ENCODE data around the gene CAMTA1.

Gene CAMTA1

DNA sequence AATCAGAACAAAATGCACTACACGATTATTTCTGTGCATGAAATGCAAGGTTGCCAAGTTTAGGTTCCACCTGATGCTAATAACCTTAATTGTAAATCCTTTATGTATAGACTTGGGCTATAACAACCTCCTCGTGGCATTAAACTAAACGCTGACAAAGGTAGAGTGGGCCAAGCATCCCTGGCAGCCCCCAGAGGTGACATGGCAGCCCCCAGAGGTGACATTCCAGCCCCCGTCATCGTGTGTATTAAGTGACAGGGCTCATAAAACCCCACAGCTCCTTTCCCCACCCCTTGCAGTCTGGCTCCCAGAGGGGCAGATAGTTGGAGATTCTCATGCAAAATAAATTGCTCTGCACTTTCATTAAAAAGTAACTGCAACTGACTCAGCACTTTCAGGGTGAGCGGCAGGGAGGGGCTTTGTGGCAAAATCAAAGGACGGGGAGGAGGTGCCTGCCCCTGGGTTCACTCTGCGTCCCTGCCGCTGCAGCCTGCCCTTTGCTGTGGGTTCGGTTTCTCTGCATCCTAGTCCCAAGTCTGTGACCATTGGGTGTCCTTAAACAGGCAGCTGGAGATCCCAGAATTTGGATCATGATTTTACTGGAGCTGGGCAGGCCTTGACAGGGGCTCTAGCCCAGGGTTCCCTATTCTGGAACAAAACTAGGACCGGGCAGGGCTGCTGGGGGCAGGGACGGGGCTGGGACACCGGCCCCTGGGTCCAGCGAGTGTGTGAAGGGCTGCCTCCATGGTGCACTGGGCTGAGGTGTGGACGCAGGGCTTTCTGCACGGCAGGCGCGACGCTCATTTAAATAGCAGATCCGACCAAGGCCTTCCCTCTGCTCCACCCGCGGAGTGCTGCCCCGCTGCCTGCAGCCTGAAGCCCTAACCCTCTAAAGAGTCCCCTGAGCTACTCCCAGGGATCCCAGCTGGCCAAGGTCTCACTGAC, 751.0 kb downstream of the CAMTA1 start:
- DNase-seq, result no peak

DNA sequence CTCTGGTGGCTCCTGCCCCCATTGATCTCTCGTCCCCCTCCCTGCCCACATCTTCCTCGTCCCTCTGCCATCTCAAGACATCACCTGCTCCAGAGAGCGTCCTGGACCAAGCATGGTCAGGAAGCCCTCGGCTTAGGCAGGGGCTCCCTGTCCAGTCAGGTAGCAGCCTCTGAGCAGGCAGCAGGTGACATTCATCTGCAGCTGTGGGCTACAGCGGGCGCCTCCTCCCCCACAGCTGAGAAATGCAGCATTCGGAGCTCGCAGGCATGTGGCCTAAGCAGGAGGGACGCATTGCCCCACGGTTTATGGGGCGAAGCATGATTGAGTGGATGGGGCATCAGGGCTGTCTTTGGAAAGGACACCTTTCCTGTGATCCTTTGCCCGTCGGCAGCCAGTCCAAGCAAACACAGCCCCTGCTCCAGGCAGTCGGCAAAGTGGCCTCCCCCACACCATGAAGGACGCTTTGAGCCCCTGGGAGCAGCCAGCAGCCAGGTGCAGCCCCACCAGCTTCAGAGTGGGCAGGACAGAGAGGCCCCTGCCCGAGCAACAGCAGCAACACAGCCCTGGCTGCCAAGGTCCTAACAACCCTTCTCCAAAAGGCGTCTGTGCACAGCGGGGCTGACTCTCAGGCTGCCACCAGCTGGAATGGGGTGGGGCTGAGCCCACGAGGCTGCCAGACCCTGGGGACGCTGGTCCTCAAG, 751.8 kb downstream of the CAMTA1 start:
- no peak for DNase-seq

DNA sequence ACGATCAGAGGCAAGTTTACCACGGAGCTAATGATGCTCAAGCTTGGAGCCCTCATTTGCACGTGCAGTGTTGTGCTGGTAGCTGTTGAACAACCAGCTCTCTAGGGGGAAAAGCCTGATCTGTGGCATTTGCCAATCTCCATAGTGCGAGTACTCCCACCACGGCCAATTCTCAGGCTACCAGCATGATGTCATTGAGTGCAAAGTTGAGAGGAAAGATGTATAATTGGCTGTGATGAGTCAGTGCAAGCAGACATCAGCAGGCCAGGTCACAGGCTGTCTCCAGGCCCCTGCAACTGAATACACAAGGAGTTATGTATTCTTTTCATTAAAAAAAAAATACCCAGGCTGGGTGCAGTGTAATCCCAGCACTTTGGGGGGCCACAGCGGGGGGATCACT, 752.8 kb downstream of the CAMTA1 start:
- no peak for DNase-seq

DNA sequence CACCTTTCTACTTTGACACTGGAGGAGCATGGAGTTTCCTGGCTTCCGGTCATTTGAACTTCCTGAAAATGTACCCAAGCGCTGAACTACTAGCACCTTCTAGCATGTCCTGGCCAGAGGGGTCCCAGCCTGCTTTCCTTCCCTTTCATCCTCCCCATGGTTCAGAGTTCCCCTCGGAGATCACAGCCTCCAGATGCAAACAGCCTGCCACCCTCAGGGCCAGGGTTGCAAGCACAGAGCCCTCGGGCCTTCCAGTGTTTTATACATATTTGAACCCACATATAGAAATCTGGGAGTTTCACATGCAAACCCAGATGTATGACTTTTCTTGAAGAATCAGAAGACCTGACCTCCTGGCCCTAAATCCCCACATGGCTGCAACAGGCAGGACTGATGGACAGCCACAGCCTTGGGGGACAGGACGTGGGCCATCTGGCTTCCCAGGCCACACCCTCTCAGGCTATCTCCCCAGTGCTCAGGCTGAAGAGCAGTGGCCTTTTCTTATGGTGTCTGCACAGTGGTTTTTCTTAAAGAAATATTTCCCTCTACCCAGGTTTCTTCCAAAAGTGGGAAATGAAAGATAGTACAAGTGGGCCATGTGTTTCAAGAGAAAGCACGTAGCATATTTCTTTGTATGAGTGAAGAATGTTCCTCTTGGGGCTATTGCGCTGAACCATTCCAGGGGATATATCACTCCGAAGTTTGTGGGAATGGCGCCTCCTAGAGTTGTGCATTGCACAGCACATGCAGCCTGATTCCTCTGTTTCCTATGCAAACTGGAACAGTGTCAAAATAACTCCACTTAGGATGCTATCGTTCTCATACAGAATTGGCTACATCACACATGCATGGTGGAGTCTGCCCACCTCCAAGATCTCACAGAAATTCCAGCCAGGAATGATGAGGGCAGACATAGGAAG, 753.9 kb downstream of the CAMTA1 start:
- DNase-seq, result no peak

DNA sequence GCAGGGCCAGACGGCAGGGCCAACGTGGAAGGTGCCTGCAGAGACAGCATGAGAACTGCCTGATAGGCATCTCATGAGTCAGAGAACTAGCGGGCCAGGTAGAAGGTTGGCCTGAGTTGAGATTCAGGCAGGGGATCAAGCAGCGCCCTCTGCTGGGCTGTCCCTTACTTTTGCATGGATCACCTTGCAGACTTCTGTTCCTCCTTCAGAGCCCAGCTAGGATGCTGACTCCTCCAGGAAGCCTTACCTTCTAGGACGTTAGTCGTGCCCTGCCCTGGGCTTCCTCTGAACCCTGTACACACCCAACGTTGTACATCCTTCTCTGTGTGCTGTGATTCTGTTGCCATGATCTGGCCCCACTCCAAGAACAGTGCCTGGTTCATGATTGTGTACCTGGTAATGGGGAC, 754.5 kb downstream of the CAMTA1 start:
- no peak for DNase-seq

DNA sequence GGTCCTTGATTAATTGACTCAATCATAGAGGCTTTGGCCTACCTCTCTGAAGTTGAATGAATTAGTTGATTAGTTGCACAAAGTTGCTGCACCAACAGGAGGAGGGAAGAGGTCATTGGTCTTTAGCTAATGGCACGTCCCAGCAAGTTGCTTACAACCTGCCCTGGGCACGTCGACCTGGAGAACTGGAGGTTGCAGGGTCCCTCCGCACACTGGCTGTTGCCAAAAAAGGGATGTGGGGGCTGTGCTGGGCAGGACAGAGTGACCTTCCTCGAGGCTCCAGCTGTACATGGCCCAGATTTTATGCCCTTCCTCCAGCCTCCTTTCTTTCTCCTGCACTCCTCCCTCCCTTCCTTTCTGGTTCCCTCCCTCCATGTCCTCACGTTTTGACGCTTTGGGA, 755.6 kb downstream of the CAMTA1 start:
- no peak for DNase-seq

DNA sequence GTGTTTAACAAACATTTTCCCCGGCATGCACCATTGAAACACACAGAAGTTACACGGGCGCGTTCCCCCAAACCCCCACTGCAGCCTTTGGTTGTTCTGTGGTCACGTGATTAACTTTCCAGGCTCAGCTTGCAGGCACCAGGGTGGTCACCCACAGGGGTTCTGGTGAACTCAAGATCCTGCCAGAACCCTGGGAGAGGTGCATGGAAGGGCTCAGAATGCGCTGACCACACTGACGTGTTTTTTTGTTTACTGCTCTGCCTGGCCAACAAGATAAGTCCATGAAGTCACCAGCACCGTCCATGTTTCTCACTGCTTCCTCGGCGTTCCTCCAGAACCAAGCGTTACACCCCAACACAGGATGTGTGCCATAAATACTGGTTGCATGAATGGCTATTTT, 756.4 kb downstream of the CAMTA1 start:
- no peak for DNase-seq

DNA sequence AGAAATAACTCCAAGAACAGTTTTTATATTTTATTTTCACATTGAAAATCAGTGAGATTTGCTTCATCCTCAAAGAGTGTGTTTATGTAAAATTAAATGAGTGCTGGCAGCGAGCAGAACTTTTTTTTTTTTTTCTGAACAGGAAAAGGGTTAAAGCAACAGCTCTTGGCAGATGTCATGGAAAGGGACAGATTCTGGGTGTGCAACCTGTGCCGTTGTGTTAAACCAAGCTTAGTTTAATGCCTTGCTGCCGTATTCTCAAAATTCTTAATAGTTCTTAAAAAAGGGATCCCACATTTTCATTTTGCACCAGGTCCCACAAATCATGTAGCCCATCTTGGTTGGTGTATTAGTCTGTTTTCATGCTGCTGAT, 758.5 kb downstream of the CAMTA1 start:
- DNase-seq, result no peak

DNA sequence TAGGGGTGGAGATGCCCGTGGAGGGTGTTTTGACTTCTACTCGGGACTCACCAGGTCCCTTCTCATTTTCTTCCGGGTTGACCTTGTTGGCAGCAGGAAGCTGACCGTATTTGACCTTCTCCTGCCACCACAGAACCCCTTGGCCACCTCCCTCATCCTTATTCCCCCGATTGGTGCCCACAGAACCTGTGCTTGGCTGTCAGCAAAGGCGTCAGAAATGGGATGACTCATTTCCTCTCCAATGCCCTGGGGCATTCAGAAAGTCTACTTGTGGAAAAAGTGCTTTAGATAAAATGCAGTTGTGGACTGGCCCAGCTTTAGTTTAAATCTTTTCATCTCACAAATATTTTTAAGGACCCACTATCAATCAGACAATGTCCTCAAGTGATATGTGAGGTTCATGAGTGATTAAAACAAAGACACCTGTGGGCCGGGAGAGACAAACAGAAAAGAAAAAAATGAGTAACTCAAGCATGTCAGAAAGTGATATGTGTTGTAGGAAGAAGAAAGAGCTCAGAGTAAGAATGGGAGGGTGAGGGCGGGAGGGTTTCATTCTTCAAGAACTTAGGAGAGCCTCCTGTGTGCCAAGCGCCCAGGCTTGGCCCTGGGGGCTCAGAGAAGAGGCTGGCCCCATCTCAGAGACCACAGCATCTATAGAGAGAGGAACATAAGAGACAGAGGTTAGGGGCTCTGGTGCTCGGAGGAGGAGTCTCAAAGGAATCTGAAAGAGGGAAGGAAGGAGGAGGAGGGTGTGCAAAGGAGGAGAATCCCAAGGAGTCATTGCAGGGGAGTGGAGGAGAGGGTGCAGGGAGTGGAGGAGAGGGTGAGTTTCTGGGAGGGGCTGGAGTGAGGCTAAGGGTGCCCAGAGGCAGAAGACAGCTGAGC, 764.3 kb downstream of the CAMTA1 start:
- no peak for DNase-seq

DNA sequence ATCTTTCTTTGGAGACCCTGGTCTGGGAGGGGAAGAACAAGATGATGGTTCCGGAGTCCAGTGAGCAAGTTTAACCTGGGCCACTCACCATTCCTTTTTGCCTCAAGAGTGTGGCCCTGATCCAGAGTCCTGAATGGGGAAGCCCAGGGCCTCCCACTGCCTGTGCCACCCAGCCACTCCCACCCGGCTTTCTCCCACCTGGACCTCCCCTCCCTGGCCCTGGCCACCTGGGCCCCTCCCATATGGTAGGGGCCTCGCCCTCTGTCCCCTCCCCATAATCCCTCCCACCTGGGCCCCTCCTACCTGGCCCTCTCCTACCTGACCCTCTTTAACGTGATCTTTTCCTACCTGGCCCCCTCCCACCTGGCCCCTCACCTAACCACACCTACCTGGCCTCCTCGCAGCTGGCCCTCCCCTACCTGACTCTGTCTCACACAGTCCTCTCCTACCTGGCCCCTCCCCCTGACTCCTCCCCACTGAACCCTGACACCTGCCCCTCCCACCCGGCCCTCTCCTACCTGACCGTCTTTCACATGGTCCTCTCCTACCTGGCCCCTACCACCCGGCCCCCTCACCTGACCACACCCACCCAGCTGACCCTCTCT, 765.1 kb downstream of the CAMTA1 start:
- DNase-seq, result no peak

DNA sequence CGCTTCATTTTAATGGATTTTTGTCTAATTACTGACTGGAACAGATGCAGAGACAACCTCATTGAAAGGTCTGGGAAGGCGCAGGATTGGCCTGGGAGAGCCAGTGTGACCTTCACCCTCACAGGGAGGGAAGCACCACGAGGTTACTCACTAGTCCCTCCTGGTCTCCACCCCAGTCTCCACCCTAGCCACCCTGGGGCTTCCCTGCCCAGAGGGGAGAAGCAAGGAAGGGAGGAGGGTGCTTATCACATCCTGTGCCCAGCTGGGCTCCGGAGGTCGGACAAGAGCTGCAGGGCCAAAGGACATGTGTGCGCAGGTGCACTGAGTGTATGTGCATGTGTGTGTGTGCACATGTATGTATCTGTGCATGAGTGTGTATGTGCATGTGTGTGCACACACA, 765.7 kb downstream of the CAMTA1 start:
- no peak for DNase-seq

DNA sequence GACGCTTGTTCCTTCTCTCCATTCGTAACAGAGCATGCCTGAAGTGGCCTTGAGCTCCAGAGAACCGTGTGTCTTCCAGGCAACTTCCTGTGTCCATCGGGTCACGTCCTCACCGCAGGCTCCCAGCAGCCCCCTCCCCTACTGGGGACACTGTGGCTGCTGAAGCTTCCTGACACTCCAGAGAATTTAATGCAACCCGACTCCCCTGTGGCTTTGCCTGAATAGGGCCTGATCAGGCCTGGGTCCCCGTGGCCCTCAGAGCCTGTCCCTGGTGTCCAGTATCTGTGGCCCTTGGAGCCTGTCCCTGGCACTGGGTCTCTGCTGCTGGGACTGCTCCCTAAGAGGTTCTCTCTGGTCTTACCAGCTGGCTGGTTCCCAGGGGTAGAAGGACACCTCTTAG, 766.2 kb downstream of the CAMTA1 start:
- DNase-seq, result no peak

DNA sequence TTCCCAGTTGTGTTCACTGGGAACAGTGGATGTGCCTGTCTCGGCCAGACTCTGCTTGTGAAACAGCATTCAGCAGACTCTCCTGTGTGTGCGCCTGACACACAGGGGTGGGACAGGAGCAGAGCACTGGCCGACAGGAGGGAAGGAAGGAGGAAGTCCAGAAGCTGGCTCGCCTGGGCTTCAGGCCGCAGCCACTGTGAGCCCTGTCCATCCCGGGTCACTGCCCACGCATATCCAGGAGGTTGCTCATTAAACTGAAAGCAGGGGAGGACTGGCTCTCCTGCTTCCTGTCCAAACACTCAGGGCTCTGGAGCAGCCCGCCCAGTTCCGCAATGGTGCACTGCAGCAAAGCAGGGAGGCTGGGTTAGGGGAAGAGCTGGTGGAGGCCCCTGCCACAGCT, 767.1 kb downstream of the CAMTA1 start:
- DNase-seq, result no peak

DNA sequence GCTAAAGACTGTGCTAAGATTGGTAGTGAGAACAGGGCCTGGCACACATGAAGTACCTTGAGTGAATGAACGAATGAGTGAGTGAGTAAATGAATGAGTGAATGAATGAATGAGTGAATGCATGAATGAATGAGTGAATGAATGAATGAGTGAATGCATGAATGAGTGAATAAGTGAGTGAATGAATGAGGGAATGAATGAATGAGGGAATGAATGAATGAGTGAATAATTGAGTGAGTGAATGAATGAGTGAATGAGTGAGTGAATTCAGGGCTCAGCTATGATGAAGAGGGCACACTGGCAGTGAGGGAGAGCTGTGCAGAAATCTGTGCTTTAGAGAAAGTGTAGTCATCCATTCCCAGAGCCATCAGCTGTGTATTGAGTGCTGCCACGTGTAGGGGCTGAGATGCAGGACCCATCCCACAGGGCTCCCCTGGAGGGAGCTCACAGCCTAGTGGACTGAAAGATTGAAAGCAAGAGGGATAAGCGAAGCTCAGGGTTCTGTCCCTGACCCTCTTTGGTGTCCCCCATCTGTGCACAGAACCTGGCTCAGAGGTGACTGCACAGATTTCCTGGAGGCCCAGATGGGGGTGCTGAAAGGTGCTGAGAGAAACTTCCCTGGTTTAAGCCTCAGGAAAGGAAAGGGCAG, 767.9 kb downstream of the CAMTA1 start:
- no peak for DNase-seq

DNA sequence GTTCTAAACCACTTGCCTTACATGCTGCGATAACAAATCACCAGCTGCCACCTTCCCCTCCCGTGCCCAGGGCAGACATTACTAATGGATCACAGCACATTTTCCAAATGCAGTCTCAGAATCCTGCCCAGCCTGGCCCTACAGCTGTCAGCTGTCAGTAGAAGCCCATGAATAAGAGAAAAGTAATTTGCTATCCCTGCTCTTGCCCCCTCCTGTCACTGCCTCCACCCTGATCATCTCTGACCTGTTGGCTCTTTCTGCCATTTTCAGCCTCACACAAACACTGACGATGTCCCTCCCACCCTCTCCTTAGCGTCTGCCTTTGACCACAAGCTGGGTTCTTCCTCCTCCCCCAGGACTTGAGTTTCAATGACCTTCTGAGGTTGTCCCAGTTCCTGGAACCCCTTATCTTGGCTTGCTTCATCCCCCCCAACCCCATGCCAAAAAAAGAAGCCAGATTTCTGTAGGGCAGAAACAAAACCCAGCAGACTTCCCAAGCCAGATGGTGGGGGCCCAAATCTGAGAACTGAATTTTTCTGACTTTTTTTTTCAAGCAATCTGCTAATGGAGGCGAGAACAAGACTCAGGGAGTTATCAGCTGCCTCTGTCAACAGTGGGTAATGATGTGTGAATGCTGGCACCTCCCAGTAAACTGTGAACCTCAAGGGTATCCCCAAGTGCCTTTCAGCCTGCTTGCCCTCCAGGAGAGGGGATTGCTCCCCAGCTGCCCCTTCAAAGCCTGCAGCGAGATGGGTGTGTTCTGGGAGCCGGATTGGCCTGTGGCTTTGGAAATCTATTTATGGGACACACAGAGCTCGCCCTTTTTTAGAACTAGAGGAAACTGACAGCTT, 769.4 kb downstream of the CAMTA1 start:
- no peak for DNase-seq

DNA sequence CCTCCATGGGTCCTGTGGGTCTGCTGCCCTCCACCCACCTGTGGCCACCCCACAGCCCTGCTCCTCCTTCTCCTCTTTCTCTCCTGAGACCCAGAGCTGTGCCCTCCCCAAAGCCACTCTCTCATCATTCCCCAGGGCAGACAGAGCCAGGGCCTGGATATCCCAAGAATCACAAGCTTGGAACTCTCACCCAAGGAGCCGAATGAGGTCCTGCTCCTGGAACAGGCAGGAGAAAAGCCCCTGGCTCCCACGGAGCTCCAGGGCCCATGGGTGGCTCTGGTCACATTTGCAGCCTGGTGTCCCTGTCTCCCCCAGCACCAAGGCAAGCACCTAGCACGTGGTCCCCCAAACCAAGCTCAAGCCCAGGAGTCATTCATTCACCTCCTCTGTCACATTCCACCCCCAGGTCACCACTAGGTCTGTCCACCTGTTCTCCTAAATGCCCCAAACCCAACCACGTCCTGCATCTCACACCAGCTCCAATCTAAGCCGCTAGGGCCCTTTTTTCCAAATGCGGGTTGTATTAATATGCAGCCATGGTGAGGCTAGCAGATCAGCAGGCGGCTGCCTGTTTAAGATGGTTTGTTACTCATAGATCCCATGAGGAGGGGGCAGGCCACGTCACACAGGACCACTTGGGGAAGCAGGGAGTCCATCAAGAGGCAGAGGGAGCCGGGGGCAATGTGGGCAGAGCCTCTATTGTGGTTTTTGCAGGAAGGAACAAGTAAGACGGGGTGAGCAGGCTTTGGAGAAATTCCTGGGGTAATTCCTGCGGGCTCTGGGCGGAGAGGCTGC, 770.3 kb downstream of the CAMTA1 start:
- no peak for DNase-seq

DNA sequence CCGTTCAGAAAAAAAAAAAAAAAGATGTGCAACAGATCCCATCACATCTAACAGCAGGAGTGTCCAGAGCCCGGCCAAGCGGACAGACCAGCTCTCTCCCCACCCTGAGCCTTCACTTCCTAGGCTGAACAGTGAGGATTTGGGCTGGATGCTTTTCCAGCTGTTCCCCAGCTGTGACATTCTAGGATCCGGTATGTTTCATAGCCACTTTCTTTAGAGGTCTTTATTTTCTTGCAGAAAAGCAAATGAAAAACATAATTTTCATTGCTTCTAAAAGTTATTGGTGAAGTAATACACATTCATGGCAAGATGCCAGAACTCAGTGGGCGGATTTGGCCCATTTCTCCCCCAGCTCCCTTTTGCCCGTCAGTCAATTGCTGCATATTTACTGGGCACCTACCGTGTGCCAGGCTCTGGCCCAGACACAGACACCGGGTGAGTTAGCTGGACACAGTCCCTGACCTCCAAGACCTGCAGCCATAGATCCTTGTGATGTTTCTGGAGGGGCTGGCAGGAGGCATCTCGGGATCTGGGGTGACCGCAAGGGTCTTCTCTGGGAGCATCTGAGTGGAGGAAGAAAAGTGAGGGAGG, 772.1 kb downstream of the CAMTA1 start:
- no peak for DNase-seq

DNA sequence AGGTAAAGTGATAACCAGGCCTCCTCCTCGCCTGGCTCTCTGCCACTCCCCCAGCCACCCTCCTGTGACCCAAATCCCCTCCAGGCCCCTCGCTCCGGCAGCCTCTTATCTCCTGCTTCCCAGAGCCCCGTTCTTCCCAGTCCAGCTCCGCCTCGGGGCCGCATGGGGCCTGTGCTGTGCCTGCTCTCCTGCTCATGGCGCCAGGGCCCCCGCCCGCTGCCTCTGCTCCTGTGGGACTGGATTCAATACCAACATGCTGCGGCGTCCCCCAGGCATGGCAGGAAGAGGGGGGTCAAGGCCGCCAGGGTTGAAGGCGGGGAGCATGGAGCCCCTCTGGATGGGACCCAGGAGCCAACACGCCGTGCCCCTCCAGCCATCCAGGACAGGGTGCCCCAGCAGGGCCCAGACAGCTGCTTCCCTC, 772.8 kb downstream of the CAMTA1 start:
- DNase-seq, result no peak

DNA sequence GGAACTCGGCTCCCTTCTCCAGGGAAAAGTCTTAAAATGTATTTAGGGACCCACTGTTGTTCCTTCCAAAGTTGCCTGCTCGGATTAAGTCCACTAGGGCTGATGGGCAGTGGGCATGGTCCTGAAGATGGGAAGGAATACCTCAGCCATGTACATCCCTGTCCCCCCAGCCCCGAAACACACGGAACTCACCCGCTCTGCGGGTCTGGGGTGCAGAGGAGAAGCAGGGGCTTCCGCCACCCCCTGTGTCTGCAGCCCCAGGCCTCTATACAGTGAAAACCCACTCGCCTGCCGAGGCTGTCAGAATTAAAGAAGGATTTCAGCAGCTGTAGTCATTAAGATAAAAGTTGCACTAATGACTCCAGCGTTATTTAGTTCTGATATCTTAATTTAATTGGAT, 773.2 kb downstream of the CAMTA1 start:
- no peak for DNase-seq

Data from NCI-H1048 (cell line).